CD8-positive, alpha-beta memory T cell (primary cell): ENCODE measurements around the gene PPP1R27. TPM values are rescaled to one million over a fixed set of nuclear protein-coding genes. Genes with fewer than 3 reads are reported as not detected.

Experiments used
- CTCF ChIA-PET: fragments of 350-600 bp; sonication (Branson Sonifier 250); formaldehyde crosslinking; loops from one replicate; lab custom pipeline; 2021; ENCODE audit warnings: antibody characterized with exemption; lab: Charles Lee
- POLR2A ChIA-PET: fragments of 350-600 bp; sonication (Branson Sonifier 250); formaldehyde crosslinking; loops from one replicate; lab custom pipeline; 2021; ENCODE audit warnings: antibody characterized with exemption; lab: Charles Lee
- DNase-seq, 5 donors: peaks; one replicate each; pipeline versions ENCODE4 v3.0.0 to v3.0.0-alpha.2; 2020 to 2022; ENCODE audit warnings: mixed read lengths in 1 of 5
- H3K27ac ChIP-seq: one replicate; pipeline ENCODE4 v1.7.0; 2013; ENCODE audit warnings: low read depth, mild to moderate bottlenecking, low read length, moderate library complexity
- H3K27me3 ChIP-seq: 2 replicates; pipeline ENCODE4 v1.7.0; 2013; ENCODE audit warnings: low read length, mild to moderate bottlenecking; ENCODE audit not compliant: insufficient read depth, poor library complexity, severe bottlenecking
- H3K36me3 ChIP-seq: 2 replicates; pipeline ENCODE4 v1.7.0; 2013; ENCODE audit warnings: mild to moderate bottlenecking, low read length, moderate library complexity; ENCODE audit not compliant: insufficient read depth
- H3K4me1 ChIP-seq: 2 replicates; pipeline ENCODE4 v1.7.0; 2013; ENCODE audit warnings: mild to moderate bottlenecking, low read length, moderate library complexity; ENCODE audit not compliant: insufficient read depth
- H3K4me3 ChIP-seq: 2 replicates; pipeline ENCODE4 v1.7.0; 2013; ENCODE audit warnings: mild to moderate bottlenecking, low read length
- H3K9me3 ChIP-seq: 2 replicates; pipeline ENCODE4 v1.7.0; 2013; ENCODE audit warnings: mild to moderate bottlenecking, low read length
- H3K27ac Mint-ChIP-seq, 8 donors: one replicate each; pipeline ENCODE4 v1.8.0; 2020 to 2021; ENCODE audit warnings: mixed read lengths in 8 of 8, mild to moderate bottlenecking in 6 of 8, inconsistent platforms in 3 of 8, moderate library complexity in 3 of 8
- H3K27me3 Mint-ChIP-seq, 2 donors: one replicate each; pipeline ENCODE4 v1.8.0; 2020 to 2021; ENCODE audit warnings: mixed read lengths in 2 of 2, mild to moderate bottlenecking in 1 of 2, moderate library complexity in 1 of 2
- H3K36me3 Mint-ChIP-seq, 3 donors: one replicate each; pipeline ENCODE4 v1.8.0; 2020 to 2021; ENCODE audit warnings: mixed read lengths in 3 of 3, inconsistent platforms in 1 of 3, mild to moderate bottlenecking in 1 of 3
- H3K4me1 Mint-ChIP-seq, 3 donors: one replicate each; pipeline ENCODE4 v1.8.0; 2020 to 2021; ENCODE audit warnings: mixed read lengths in 3 of 3, inconsistent platforms in 1 of 3, mild to moderate bottlenecking in 1 of 3
- H3K4me3 Mint-ChIP-seq, 7 donors: one replicate each; pipeline ENCODE4 v1.8.0; 2020 to 2021; ENCODE audit warnings: mixed read lengths in 7 of 7, mild to moderate bottlenecking in 6 of 7, moderate library complexity in 4 of 7, inconsistent platforms in 2 of 7
- H3K9me3 Mint-ChIP-seq, 5 donors: one replicate each; pipeline ENCODE4 v1.8.0; 2020 to 2022; ENCODE audit warnings: mixed read lengths in 5 of 5, mild to moderate bottlenecking in 3 of 5, moderate library complexity in 2 of 5, inconsistent platforms in 1 of 5
- polyA plus RNA-seq: library from polyadenylated mRNA; unstranded; fragments of 300-500 nt; fragmentation: Illumina TruSeq; gene quantifications from one replicate; pipeline ENCODE4 v1.2.3, GENCODE V29; 2021
- total RNA-seq, 2 experiments: library from RNA; stranded (reverse); gene quantifications; one replicate each; pipeline ENCODE4 v1.2.3, GENCODE V29; 2021

The PPP1R27 gene
- total and polyA plus RNA-seq, 3 experiments from 2014 or later = not detected

GRCh38 chr17:81870131-81870980 is 35.5 kb upstream of the PPP1R27 start:
- CTCF ChIA-PET = interaction anchor here (1.2 to 1.8 kb wide), 4 partner anchors 9 to 89 kb away, joined by 3 to 5 read pairs (median 4); partner anchors contain the start of genes MAFG and P4HB
- POLR2A ChIA-PET = interaction anchor here (0.5 to 3.1 kb wide), 9 partner anchors 9 to 228 kb away, joined by 3 to 32 read pairs (median 5); partner anchors contain the start of genes CENPX, FASN, LRRC45 and MAFG
- H3K27ac Mint-ChIP-seq = peak overlapping the region; percentile 88 to 99 (median 93)
- H3K4me1 ChIP-seq = peaks cover 50% of the 10 kb centered on the region
- H3K9me3 ChIP-seq = no peaks in the 10 kb centered on the region
- H3K36me3 Mint-ChIP-seq = peaks cover 0 to 34% (median 2%) of the 10 kb centered on the region in 3 donors
- peak; percentile 28 to 69 (median 47) for DNase-seq
- peaks cover 0 to 3% of the 10 kb centered on the region in 2 donors for H3K27me3 Mint-ChIP-seq
- peaks cover 21% of the 10 kb centered on the region for H3K36me3 ChIP-seq
- peak overlapping the region; percentile 82 to 92 (median 88) for H3K4me3 Mint-ChIP-seq
- H3K9me3 Mint-ChIP-seq = no peaks in the 10 kb centered on the region
- H3K27me3 ChIP-seq = no peaks in the 10 kb centered on the region
- peaks cover 23 to 55% (median 25%) of the 10 kb centered on the region in 3 donors for H3K4me1 Mint-ChIP-seq
- H3K27ac ChIP-seq = peak overlapping the region; percentile 96
- H3K4me3 ChIP-seq = peak overlapping the region; percentile 84

GRCh38 chr17:81869221-81870130 is 34.6 kb upstream of the PPP1R27 start:
- H3K27me3 ChIP-seq = no peaks in the 10 kb centered on the region
- H3K4me1 ChIP-seq = peaks cover 50% of the 10 kb centered on the region
- H3K27ac ChIP-seq = peak overlapping the region; percentile 96
- Mint-ChIP-seq H3K27me3 (peaks cover 0 to 3% of the 10 kb centered on the region in 2 donors), H3K9me3 (no peaks in the 10 kb centered on the region), H3K4me1 (peaks cover 23 to 54% (median 25%) of the 10 kb centered on the region in 3 donors), H3K36me3 (peaks cover 0 to 34% (median 2%) of the 10 kb centered on the region in 3 donors), H3K4me3 (peak overlapping the region; percentile 82 to 92 (median 88)), H3K27ac (peak overlapping the region; percentile 88 to 99 (median 93))
- H3K4me3 ChIP-seq = peak overlapping the region; percentile 84
- ChIA-PET POLR2A (interaction anchor here (0.6 to 3.1 kb wide), 8 partner anchors 8 to 229 kb away, joined by 3 to 32 read pairs (median 6); partner anchors contain the start of genes CENPX, FASN, LRRC45 and MAFG), CTCF (interaction anchor here (0.7 to 1.8 kb wide), 11 partner anchors 9 to 90 kb away, joined by 3 to 5 read pairs (median 3); partner anchors contain the start of genes MAFG, P4HB and PPP1R27)
- DNase-seq = peak in 3 of 5 donors; percentile 21 to 39 (median 21)
- peaks cover 21% of the 10 kb centered on the region for H3K36me3 ChIP-seq
- H3K9me3 ChIP-seq = no peaks in the 10 kb centered on the region

GRCh38 chr17:81868674-81869220 is 33.9 kb upstream of the PPP1R27 start:
- Histone ChIP-seq H3K4me1 (peaks cover 50% of the 10 kb centered on the region), H3K36me3 (peaks cover 22% of the 10 kb centered on the region), H3K27me3 (no peaks in the 10 kb centered on the region), H3K27ac (no peak overlapping the region), H3K4me3 (no peak overlapping the region), H3K9me3 (no peaks in the 10 kb centered on the region)
- peak overlapping the region in 3 of 8 donors; percentile 17 to 99 (median 61) for H3K27ac Mint-ChIP-seq
- H3K4me1 Mint-ChIP-seq = peaks cover 23 to 59% (median 26%) of the 10 kb centered on the region in 3 donors
- H3K27me3 Mint-ChIP-seq = peaks cover 0 to 3% of the 10 kb centered on the region in 2 donors
- H3K4me3 Mint-ChIP-seq = peak overlapping the region in 2 of 7 donors; percentile 88 to 92
- POLR2A ChIA-PET = no interaction called here
- CTCF ChIA-PET = interaction anchor here (0.7 to 1.8 kb wide), 7 partner anchors 9 to 51 kb away, joined by 3 to 5 read pairs (median 3); partner anchors contain the start of gene PPP1R27
- DNase-seq = no peak
- H3K36me3 Mint-ChIP-seq = peaks cover 0 to 34% (median 2%) of the 10 kb centered on the region in 3 donors
- no peaks in the 10 kb centered on the region for H3K9me3 Mint-ChIP-seq

GRCh38 chr17:81867991-81868673 is 33.3 kb upstream of the PPP1R27 start:
- Mint-ChIP-seq H3K27ac (peak overlapping the region in 6 of 8 donors; percentile 40 to 98 (median 64)), H3K27me3 (peaks cover 0 to 3% of the 10 kb centered on the region in 2 donors), H3K36me3 (peaks cover 0 to 38% (median 2%) of the 10 kb centered on the region in 3 donors), H3K9me3 (no peaks in the 10 kb centered on the region), H3K4me3 (peak overlapping the region in 2 of 7 donors; percentile 15 to 89), H3K4me1 (peaks cover 30 to 65% (median 31%) of the 10 kb centered on the region in 3 donors)
- POLR2A ChIA-PET = no interaction called here
- Histone ChIP-seq H3K4me1 (peaks cover 48% of the 10 kb centered on the region), H3K36me3 (peaks cover 27% of the 10 kb centered on the region), H3K27ac (no peak overlapping the region), H3K27me3 (no peaks in the 10 kb centered on the region), H3K9me3 (no peaks in the 10 kb centered on the region), H3K4me3 (no peak overlapping the region)
- CTCF ChIA-PET = interaction anchor here (1.8 kb wide), 1 partner anchor 12 kb away, joined by 5 read pairs; no protein-coding TSS in a partner anchor
- DNase-seq = no peak

GRCh38 chr17:81867170-81867990 is 32.5 kb upstream of the PPP1R27 start:
- Histone ChIP-seq H3K36me3 (peaks cover 27% of the 10 kb centered on the region), H3K4me1 (peaks cover 41% of the 10 kb centered on the region), H3K9me3 (no peaks in the 10 kb centered on the region), H3K27me3 (no peaks in the 10 kb centered on the region), H3K27ac (no peak overlapping the region), H3K4me3 (no peak overlapping the region)
- Mint-ChIP-seq H3K27ac (peak overlapping the region in 7 of 8 donors; percentile 42 to 98 (median 66)), H3K27me3 (peaks cover 0 to 3% of the 10 kb centered on the region in 2 donors), H3K4me3 (peak overlapping the region in 5 of 7 donors; percentile 12 to 64 (median 49)), H3K4me1 (peaks cover 31 to 66% (median 36%) of the 10 kb centered on the region in 3 donors), H3K9me3 (no peaks in the 10 kb centered on the region), H3K36me3 (peaks cover 0 to 41% (median 2%) of the 10 kb centered on the region in 3 donors)
- ChIA-PET CTCF (no interaction called here), POLR2A (interaction anchor here (0.9 kb wide), 1 partner anchor 12 kb away, joined by 3 read pairs; no protein-coding TSS in a partner anchor)
- peak in 2 of 5 donors; percentile 24 to 29 for DNase-seq

GRCh38 chr17:81866440-81867169 is 31.8 kb upstream of the PPP1R27 start:
- Mint-ChIP-seq H3K27me3 (peaks cover 0 to 3% of the 10 kb centered on the region in 2 donors), H3K27ac (peak overlapping the region in 6 of 8 donors; percentile 45 to 98 (median 78)), H3K9me3 (no peaks in the 10 kb centered on the region), H3K4me1 (peaks cover 31 to 65% (median 32%) of the 10 kb centered on the region in 3 donors), H3K4me3 (peak overlapping the region in 2 of 7 donors; percentile 51 to 72), H3K36me3 (peaks cover 0 to 38% (median 2%) of the 10 kb centered on the region in 3 donors)
- ChIA-PET POLR2A (interaction anchor here (0.6 to 0.9 kb wide), 2 partner anchors 12 to 229 kb away, joined by 3 to 6 read pairs; no protein-coding TSS in a partner anchor), CTCF (interaction anchor here (0.8 to 1.5 kb wide), 2 partner anchors 93 to 98 kb away, joined by 3 read pairs; no protein-coding TSS in a partner anchor)
- H3K36me3 ChIP-seq = peaks cover 27% of the 10 kb centered on the region
- H3K4me3 ChIP-seq = no peak overlapping the region
- no peak overlapping the region for H3K27ac ChIP-seq
- DNase-seq = no peak
- H3K4me1 ChIP-seq = peaks cover 41% of the 10 kb centered on the region
- H3K27me3 ChIP-seq = no peaks in the 10 kb centered on the region
- no peaks in the 10 kb centered on the region for H3K9me3 ChIP-seq
